AG04450 (cell line): ENCODE results near the gene RFXAP. TPM values are rescaled to one million over a fixed set of nuclear protein-coding genes. Genes with fewer than 3 reads are reported as not detected.
A peak's percentile ranks its signal among the peaks of the same experiment; 100 is the strongest.
"Not testable (repeated sequence)": the region's sequence is repeated elsewhere in the genome, so short reads cannot be mapped to it uniquely, and the experiment has no call there.

ENCODE experiments used
- CTCF ChIA-PET: fragments of 300-600, 350-600 bp; formaldehyde crosslinking; extraction: SDS; loops from one replicate; lab custom pipeline; 2022; ENCODE audit warnings: antibody characterized with exemption, inconsistent platforms; lab: Charles Lee
- POLR2A ChIA-PET: fragments of 350-600 bp; formaldehyde crosslinking; extraction: SDS; loops from one replicate; lab custom pipeline; 2021; ENCODE audit warnings: antibody characterized with exemption, inconsistent platforms; lab: Yijun Ruan, JAX
- DNase-seq: peaks from one replicate; pipeline ENCODE4 v3.0.0-alpha.2; 2011; ENCODE audit warnings: low read depth, low spot score
- H3K27ac ChIP-seq: one replicate; pipeline ENCODE4 v1.5.1; 2012; ENCODE audit warnings: low read depth, low read length, control low read depth
- H3K27me3 ChIP-seq: one replicate; pipeline ENCODE4 v1.6.0; 2012; ENCODE audit warnings: low read length; ENCODE audit not compliant: control insufficient read depth, insufficient read depth
- H3K4me3 ChIP-seq: 2 replicates; pipeline ENCODE4 v1.5.1; 2011; ENCODE audit warnings: mild to moderate bottlenecking, low read depth, low read length, control low read depth
- H3K9me3 ChIP-seq: 2 replicates; pipeline ENCODE4 v1.5.1; 2012; ENCODE audit warnings: low read length; ENCODE audit not compliant: control insufficient read depth, insufficient read depth
- polyA plus RNA-seq: library from polyadenylated mRNA; depleted of rRNA; stranded (reverse); fragments of >200 nt; gene quantifications from 2 replicates; pipeline ENCODE4 v1.2.3, GENCODE V29; 2011
- TF ChIP-seq, protein P1 (sequence below): IDR thresholded peaks from 2 replicates; pipeline ENCODE4 v1.5.1; 2011; ENCODE audit warnings: low read depth, low read length, control low read depth, inconsistent platforms

RFXAP gene
- polyA plus RNA-seq, 1 experiment = 4.0 TPM

GRCh38 chr13:36776175-36776574, 42.8 kb upstream of the RFXAP start:
- no peak for DNase-seq
- H3K27ac ChIP-seq = no peak overlapping the region
- TF ChIP-seq, protein P1, sequence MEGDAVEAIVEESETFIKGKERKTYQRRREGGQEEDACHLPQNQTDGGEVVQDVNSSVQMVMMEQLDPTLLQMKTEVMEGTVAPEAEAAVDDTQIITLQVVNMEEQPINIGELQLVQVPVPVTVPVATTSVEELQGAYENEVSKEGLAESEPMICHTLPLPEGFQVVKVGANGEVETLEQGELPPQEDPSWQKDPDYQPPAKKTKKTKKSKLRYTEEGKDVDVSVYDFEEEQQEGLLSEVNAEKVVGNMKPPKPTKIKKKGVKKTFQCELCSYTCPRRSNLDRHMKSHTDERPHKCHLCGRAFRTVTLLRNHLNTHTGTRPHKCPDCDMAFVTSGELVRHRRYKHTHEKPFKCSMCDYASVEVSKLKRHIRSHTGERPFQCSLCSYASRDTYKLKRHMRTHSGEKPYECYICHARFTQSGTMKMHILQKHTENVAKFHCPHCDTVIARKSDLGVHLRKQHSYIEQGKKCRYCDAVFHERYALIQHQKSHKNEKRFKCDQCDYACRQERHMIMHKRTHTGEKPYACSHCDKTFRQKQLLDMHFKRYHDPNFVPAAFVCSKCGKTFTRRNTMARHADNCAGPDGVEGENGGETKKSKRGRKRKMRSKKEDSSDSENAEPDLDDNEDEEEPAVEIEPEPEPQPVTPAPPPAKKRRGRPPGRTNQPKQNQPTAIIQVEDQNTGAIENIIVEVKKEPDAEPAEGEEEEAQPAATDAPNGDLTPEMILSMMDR = no peak
- ChIA-PET POLR2A (no interaction called here), CTCF (no interaction called here)
- H3K27me3 ChIP-seq = no peaks in the 10 kb centered on the region
- no peaks in the 10 kb centered on the region for H3K9me3 ChIP-seq
- no peak overlapping the region for H3K4me3 ChIP-seq

DNA sequence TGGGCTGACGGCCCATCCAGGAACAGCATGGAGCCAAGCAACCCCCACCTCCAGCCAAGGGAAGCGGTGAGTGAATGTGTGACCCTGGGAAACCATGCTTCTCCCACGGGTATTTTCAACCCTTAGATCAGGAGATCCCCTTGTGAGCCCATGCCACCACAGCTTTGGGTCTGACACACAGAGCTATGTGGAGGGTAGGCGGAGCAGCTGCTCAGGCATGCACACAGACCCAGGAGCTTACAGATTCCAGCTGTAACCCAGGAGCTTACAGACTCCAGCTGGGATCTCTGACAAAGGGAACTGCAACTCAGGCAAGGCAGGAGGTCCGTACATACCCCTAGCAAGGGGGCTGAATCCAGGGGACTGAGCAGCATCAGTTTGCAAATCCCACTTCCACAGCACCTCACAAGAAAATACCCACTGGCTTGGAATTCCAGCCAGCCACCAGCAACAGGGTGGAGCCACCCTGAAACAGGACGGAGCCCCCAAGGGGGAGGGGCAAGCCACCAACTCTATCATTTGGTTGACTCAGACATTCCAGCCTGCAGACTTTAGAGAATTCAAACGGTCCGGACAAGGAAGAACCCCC, 40.8 kb upstream of the RFXAP start:
- peak; percentile 81 for DNase-seq
- no peaks in the 10 kb centered on the region for H3K27me3 ChIP-seq
- POLR2A ChIA-PET = interaction anchor here (0.5 to 1.0 kb wide), 2 partner anchors 8 to 68 kb away, joined by 3 to 6 read pairs; no protein-coding TSS in a partner anchor
- peak overlapping the region; percentile 75 for H3K27ac ChIP-seq
- H3K4me3 ChIP-seq = peak overlapping the region; percentile 53
- H3K9me3 ChIP-seq = no peaks in the 10 kb centered on the region
- TF ChIP-seq, protein P1 = no peak
- CTCF ChIA-PET = interaction anchor here (1.1 kb wide), 1 partner anchor 42 kb away, joined by 4 read pairs; no protein-coding TSS in a partner anchor

- Histone ChIP-seq H3K27me3 (no peaks in the 10 kb centered on the region), H3K9me3 (no peaks in the 10 kb centered on the region), H3K27ac (no peak overlapping the region), H3K4me3 (no peak overlapping the region)
- ChIA-PET POLR2A (no interaction called here), CTCF (no interaction called here)
- DNase-seq = no peak
- TF ChIP-seq, protein P1 = no peak
These were observed 35.1 kb upstream of the RFXAP start for GRCh38 chr13:36783890-36784289.

GRCh38 chr13:36786175-36786574, 32.8 kb upstream of the RFXAP start:
- CTCF ChIA-PET = interaction anchor here (0.6 to 1.2 kb wide), 3 partner anchors 11 to 503 kb away, joined by 3 to 4 read pairs (median 3); no protein-coding TSS in a partner anchor
- H3K27me3 ChIP-seq, H3K27ac ChIP-seq, H3K4me3 ChIP-seq, DNase-seq, H3K9me3 ChIP-seq: not testable (repeated sequence)
- POLR2A ChIA-PET = interaction anchor here (1.5 kb wide), 1 partner anchor 8 kb away, joined by 3 read pairs; no protein-coding TSS in a partner anchor

DNA sequence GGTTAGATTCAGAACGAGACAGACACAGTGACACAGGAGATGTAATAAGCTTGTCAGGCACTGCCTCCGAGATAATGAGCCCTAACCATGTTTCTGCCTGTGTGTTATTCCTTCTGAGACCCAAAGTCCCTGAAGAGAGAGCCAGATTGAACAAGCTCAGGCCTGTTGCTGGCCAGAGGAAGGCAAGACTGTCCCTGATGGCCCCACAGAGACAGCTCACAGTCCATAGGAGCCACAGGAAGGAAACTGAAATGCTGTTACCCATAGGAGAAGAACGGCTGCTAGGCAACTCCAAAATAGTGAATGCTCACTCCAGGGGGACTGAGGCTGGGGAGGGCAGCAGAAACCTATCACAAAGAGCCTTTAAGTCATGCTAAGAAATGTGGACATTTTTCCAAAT, 31.8 kb upstream of the RFXAP start:
- POLR2A ChIA-PET = interaction anchor here (1.5 kb wide), 1 partner anchor 9 kb away, joined by 3 read pairs; no protein-coding TSS in a partner anchor
- CTCF ChIA-PET = interaction anchor here (0.6 to 1.2 kb wide), 3 partner anchors 10 to 809 kb away, joined by 3 to 8 read pairs (median 4); no protein-coding TSS in a partner anchor

More for the DNA sequence above, 31.8 kb upstream of the RFXAP start:
- TF ChIP-seq, protein P1 = no peak
- H3K27me3 ChIP-seq = no peaks in the 10 kb centered on the region
- H3K4me3 ChIP-seq = no peak overlapping the region
- H3K27ac ChIP-seq = no peak overlapping the region
- H3K9me3 ChIP-seq = no peaks in the 10 kb centered on the region
- no peak for DNase-seq
